ENCODE results near the gene CSNK1G2. TPM values are rescaled to one million over a fixed set of nuclear protein-coding genes. Genes with fewer than 3 reads are reported as not detected.
A peak's percentile ranks its signal among the peaks of the same experiment; 100 is the strongest.

Gene CSNK1G2
- total RNA-seq (2012; rRNA removed), result 55.3 and 64.9 TPM in 2 replicates

DNA sequence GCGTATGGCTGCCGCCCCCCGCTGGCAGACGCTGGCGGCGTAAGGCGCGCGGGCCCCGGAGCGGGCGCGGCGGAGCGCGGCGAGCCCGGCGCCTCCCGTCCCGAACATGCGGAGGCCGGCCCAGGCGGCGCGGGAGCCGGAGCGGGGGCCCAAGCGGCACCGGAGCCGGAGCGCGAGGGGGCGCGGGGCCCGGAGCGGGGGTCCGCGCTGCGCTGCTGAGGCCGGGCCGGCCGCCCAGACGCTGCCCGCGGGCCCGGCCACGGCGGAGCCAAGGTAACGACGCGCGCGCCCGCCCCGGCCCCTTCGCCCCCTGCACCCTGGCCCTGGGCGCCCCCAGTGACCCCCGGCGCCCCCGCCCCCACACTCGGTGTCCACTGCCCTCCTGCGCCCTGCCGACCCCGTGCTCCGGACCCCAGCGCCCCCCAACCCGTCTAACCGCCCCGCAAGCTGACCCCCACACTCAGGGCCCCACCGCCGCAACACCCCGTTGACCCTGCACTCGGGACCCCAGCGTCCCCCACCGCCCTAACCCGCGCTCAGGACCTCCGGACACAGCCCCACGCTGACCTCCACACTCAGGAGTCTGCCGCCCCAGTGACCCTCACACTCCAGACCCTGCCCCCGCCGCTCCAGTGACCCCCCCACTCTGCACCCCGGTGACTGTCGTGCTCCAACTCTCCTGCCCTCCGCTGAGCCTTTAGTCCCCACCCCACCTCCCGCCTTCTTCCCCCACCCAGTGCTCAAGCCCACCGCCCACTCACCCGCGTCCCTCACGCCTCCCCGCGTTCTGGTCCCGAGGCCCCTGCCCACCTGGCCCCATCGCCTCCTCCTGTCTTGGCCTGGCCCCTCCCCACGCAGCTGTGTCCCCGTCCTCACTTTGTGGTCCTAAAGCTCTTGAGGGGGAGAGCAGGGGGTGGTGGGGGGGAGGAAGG lies at the start of gene CSNK1G2:
Gene CSNK1G2, plus strand, starts transcription at position 27 of the 932 bp plus-strand sequence. CDS start 28,601 bp downstream, outside the sequence.
- Histone ChIP-seq H3K4me1 (ENCODE audit: control insufficient read depth, insufficient read depth, low read length) (peaks cover 32% of the 10 kb centered on the region), H3K4me2 (ENCODE audit: low read length) (peak within 1 kb of the TSS; percentile 100), H3K9ac (ENCODE audit: low read depth, low read length) (peak within 1 kb of the TSS; percentile 93), H3K27me3 (ENCODE audit: control insufficient read depth, insufficient read depth, low read length) (no peaks in the 10 kb centered on the region), H3K4me3 (ENCODE audit: low read length) (peak within 1 kb of the TSS; percentile 81), H3K36me3 (ENCODE audit: insufficient read depth, low read length) (no peaks in the 10 kb centered on the region), H3K9me3 (replicated peaks; ENCODE audit: low read length) (no peaks in the 10 kb centered on the region)

DNA sequence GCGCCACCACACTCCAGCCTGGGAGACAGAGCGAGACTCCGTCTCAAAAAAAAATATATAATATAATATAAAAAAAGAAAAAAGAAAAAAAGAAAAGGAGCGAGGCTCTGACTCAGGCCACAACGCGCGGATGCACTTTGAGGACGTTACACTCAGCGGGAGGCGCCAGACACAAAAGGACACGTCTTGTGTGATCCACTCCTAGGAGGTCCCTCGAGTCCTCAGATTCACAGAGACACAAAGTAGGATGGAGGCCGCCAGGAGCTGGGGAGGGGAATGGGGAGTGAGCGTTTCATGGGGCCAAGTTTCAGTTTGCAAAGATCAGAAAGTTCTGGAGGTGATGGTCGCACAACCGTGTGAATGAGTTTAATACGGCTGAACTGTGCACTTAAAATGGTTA lies 47.2 kb upstream of the CSNK1G2 start:
- Histone ChIP-seq H3K9ac (ENCODE audit: low read depth, low read length) (no peak overlapping the region), H3K27me3 (ENCODE audit: control insufficient read depth, insufficient read depth, low read length) (no peaks in the 10 kb centered on the region), H3K4me1 (ENCODE audit: control insufficient read depth, insufficient read depth, low read length) (peaks cover 10% of the 10 kb centered on the region), H3K4me2 (ENCODE audit: low read length) (no peak overlapping the region), H3K36me3 (ENCODE audit: insufficient read depth, low read length) (no peaks in the 10 kb centered on the region), H3K9me3 (replicated peaks; ENCODE audit: low read length) (no peaks in the 10 kb centered on the region), H3K4me3 (ENCODE audit: low read length) (no peak overlapping the region)

DNA sequence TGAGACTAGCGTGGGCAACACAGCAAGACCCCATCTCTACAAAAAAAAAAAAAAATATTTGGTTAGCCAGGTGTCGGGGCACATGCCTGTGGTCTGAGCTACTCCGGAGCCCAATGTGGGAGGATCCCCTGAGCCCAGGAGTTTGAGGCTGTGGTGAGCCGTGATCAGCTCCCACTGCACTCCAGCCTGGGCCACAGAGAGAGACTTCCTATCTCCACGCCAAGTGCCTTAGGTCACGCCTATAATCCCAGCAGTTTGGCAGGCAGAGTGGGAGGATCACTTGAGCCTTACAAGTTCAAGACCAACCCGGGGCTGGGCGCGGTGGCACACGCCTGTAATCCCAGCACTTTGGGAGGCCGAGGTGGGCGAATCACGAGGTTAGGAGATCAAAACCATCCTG lies 44.5 kb upstream of the CSNK1G2 start:
- H3K4me2 ChIP-seq (ENCODE audit: low read length), result no peak overlapping the region
- H3K36me3 ChIP-seq (ENCODE audit: insufficient read depth, low read length), result no peaks in the 10 kb centered on the region
- H3K4me3 ChIP-seq (ENCODE audit: low read length), result no peak overlapping the region
- H3K4me1 ChIP-seq (ENCODE audit: control insufficient read depth, insufficient read depth, low read length), result peaks cover 10% of the 10 kb centered on the region
- H3K9me3 ChIP-seq (replicated peaks; ENCODE audit: low read length), result no peaks in the 10 kb centered on the region
- H3K9ac ChIP-seq (ENCODE audit: low read depth, low read length), result no peak overlapping the region
- no peaks in the 10 kb centered on the region for H3K27me3 ChIP-seq (ENCODE audit: control insufficient read depth, insufficient read depth, low read length)

DNA sequence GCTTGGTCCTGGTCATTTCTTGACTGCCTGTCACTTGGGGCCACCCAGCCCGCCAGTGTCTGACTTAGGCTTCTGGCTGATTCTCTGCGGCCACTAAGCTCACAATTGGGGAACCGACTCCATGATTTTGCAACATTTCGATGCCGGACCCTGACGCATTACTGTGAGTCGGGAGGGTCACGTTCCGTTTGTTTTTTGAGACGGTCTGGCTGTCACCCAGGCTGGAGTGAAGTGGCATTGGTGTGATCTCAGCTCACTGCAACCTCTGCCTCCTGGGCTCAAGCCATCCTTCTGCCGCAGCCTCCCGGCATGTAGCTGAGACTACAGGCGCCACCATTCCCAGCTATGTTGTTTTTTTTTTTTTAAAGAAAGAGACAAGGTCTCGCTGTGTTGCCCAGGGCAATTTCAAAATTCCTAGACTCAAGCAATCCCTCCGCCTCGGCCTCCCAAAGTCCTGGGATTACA lies 39.0 kb upstream of the CSNK1G2 start:
- H3K9me3 ChIP-seq (replicated peaks; ENCODE audit: low read length), result no peaks in the 10 kb centered on the region
- H3K4me2 ChIP-seq (ENCODE audit: low read length), result no peak overlapping the region
- no peaks in the 10 kb centered on the region for H3K36me3 ChIP-seq (ENCODE audit: insufficient read depth, low read length)
- no peak overlapping the region for H3K4me3 ChIP-seq (ENCODE audit: low read length)
- H3K4me1 ChIP-seq (ENCODE audit: control insufficient read depth, insufficient read depth, low read length), result peaks cover 16% of the 10 kb centered on the region
- H3K9ac ChIP-seq (ENCODE audit: low read depth, low read length), result no peak overlapping the region
- no peaks in the 10 kb centered on the region for H3K27me3 ChIP-seq (ENCODE audit: control insufficient read depth, insufficient read depth, low read length)

DNA sequence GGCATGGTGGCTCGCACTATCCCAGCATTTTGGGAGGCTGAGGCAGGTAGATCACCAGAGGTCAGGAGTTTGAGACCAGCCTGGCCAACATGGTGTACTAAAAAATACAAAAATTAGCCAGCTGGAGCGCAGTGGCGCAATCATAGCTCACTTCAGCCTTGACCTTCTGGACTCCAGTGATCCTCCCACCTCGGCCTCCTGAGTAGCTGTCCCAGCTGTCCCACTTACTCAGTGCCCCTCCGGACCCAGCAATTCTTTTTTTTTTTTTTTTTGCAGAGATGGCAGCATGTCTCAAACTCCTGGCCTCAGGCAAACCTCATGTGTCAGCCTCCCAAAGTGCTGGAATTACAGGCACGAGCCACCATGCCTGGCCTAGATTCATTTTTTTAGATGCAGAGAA lies 38.0 kb upstream of the CSNK1G2 start:
- H3K4me3 ChIP-seq (ENCODE audit: low read length), result no peak overlapping the region
- no peaks in the 10 kb centered on the region for H3K36me3 ChIP-seq (ENCODE audit: insufficient read depth, low read length)
- H3K4me1 ChIP-seq (ENCODE audit: control insufficient read depth, insufficient read depth, low read length), result peaks cover 13% of the 10 kb centered on the region
- H3K9ac ChIP-seq (ENCODE audit: low read depth, low read length), result no peak overlapping the region
- H3K27me3 ChIP-seq (ENCODE audit: control insufficient read depth, insufficient read depth, low read length), result no peaks in the 10 kb centered on the region
- H3K4me2 ChIP-seq (ENCODE audit: low read length), result no peak overlapping the region
- H3K9me3 ChIP-seq (replicated peaks; ENCODE audit: low read length), result no peaks in the 10 kb centered on the region

DNA sequence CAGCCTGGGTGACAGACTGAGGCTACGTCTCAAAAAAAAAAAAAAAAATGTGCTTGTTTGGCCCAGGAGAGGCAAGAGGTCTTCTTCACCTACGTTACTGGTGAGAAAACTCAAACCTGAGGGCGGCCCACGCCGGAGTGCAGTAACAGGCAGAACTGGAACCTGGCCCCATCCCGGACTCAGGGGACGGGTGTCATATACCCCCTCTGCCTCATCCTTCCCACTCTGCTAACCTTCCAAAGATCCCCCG lies 36.2 kb upstream of the CSNK1G2 start:
- peak overlapping the region; percentile 62 for H3K4me3 ChIP-seq (ENCODE audit: low read length)

DNA sequence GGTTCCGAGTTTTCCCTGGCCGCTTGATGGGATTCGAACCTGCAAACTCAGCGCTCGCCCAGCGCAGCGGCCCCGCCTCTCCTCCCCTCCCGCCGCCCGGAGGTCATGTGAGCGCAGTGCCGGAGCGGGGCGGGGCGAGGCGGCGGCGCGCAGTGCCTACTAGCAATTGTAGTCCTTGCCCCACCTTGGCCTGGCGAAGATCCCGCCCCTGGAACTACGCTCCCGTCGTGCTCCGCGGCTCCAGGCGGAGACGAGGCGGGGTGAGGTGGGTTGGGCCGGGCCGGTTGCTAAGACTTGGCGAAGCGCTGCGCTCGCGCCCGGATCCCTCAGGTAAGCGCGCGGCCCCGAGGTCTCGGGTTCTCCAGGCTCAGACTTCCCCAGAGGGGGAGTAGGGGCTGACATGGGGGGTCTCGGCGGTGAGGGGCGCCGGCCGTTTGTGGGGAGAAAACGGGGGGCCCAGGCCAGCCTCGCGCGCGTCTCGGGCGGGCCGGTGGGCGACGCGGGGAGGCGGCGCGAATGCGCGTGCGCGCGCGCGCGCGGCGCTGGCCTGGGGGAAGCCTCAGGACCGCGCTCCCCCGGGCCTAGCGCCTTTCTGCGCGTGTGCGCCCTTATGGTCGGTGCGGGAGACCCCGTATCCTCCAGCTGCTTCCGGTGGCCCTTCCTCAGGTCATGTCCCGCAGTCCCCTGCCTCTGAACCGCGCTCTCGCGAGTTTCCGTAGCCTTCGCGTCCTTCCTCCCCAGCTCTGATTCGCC lies 35.7 kb upstream of the CSNK1G2 start, which contains the start of the genes ADAT3 and SCAMP4:
Gene ADAT3, plus strand, starts transcription at position 290 of the 753 bp plus-strand sequence. CDS start 6,649 bp downstream, outside the sequence.
Gene SCAMP4, plus strand, starts transcription at position 290 of the 753 bp plus-strand sequence. CDS start 9,621 bp downstream, outside the sequence.
- peak within 1 kb of the TSS; percentile 78 for H3K4me3 ChIP-seq (ENCODE audit: low read length)
- no peaks in the 10 kb centered on the region for H3K27me3 ChIP-seq (ENCODE audit: control insufficient read depth, insufficient read depth, low read length)
- peaks cover 25% of the 10 kb centered on the region for H3K4me1 ChIP-seq (ENCODE audit: control insufficient read depth, insufficient read depth, low read length)

More for the DNA sequence above, 36.2 kb upstream of the CSNK1G2 start:
- peak overlapping the region; percentile 86 for H3K9ac ChIP-seq (ENCODE audit: low read depth, low read length)
- no peaks in the 10 kb centered on the region for H3K27me3 ChIP-seq (ENCODE audit: control insufficient read depth, insufficient read depth, low read length)
- peaks cover 21% of the 10 kb centered on the region for H3K4me1 ChIP-seq (ENCODE audit: control insufficient read depth, insufficient read depth, low read length)
- no peaks in the 10 kb centered on the region for H3K9me3 ChIP-seq (replicated peaks; ENCODE audit: low read length)
- peaks cover 4% of the 10 kb centered on the region for H3K36me3 ChIP-seq (ENCODE audit: insufficient read depth, low read length)
- peak overlapping the region; percentile 76 for H3K4me2 ChIP-seq (ENCODE audit: low read length)

DNA sequence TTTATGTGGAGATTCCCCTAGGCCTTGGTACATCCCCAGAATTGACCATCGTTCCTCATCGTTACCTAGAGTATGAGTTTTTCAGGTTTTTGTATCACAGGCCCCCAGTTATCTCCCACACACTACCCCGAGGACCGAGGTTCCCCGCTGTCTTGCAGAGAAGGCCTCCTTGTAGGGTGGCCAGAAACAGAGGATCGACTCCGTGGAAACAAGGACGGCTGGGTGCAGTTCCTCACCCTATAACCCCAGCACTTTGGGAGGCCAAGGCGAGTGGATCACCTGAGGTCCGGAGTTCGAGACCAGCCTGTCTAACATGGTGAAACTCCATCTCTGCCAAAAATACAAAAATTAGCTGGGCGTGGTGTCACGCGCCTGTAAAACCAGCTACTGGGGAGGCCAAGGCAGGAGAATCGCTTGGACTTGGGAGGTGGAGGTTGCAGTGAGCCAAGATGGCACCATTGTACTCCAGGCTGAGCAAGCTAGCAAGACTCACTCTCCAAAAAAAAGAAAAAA lies 35.1 kb upstream of the CSNK1G2 start:
- peaks cover 25% of the 10 kb centered on the region for H3K4me1 ChIP-seq (ENCODE audit: control insufficient read depth, insufficient read depth, low read length)
- H3K36me3 ChIP-seq (ENCODE audit: insufficient read depth, low read length), result peaks cover 4% of the 10 kb centered on the region
- H3K9me3 ChIP-seq (replicated peaks; ENCODE audit: low read length), result no peaks in the 10 kb centered on the region
- H3K27me3 ChIP-seq (ENCODE audit: control insufficient read depth, insufficient read depth, low read length), result no peaks in the 10 kb centered on the region
- H3K9ac ChIP-seq (ENCODE audit: low read depth, low read length), result peak overlapping the region; percentile 86
- H3K4me2 ChIP-seq (ENCODE audit: low read length), result peak overlapping the region; percentile 98
- H3K4me3 ChIP-seq (ENCODE audit: low read length), result peak overlapping the region; percentile 78

More for the DNA sequence above, 35.7 kb upstream of the CSNK1G2 start, which contains the start of the genes ADAT3 and SCAMP4:
- Histone ChIP-seq H3K9ac (ENCODE audit: low read depth, low read length) (peak within 1 kb of the TSS; percentile 86), H3K9me3 (replicated peaks; ENCODE audit: low read length) (no peaks in the 10 kb centered on the region), H3K36me3 (ENCODE audit: insufficient read depth, low read length) (peaks cover 4% of the 10 kb centered on the region), H3K4me2 (ENCODE audit: low read length) (peak within 1 kb of the TSS; percentile 98)

DNA sequence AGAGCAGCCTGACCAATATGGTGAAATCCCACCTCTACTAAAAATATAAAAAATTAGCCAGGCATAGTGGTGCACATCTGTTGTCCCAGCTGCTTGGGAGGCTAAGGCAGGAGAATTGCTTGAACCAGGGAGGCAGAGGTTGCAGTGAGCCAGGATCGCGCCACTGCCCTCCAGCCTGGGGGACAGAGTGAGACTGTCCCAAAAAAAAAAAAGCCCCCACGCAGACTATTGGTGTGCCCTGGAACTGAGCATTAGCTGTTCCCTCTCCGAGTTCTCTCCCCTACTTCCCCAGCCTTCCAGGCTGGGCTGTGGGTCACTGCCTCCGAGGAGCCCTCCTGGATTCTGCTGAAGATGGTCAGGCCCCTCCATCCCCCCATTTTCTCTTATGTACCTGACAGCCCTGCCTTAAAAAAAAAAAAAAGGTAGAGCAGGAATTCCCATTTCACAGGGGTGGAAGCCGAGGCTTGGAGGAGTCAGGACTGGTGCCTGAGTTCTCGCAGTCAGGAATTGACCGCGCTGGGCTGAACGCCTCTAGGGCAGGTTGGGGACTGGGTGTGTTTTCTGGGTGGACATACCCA lies 33.9 kb upstream of the CSNK1G2 start:
- no peak overlapping the region for H3K4me3 ChIP-seq (ENCODE audit: low read length)
- H3K9me3 ChIP-seq (replicated peaks; ENCODE audit: low read length), result no peaks in the 10 kb centered on the region
- no peaks in the 10 kb centered on the region for H3K27me3 ChIP-seq (ENCODE audit: control insufficient read depth, insufficient read depth, low read length)
- H3K9ac ChIP-seq (ENCODE audit: low read depth, low read length), result peak overlapping the region; percentile 52
- H3K4me2 ChIP-seq (ENCODE audit: low read length), result peak overlapping the region; percentile 76
- peaks cover 4% of the 10 kb centered on the region for H3K36me3 ChIP-seq (ENCODE audit: insufficient read depth, low read length)
- H3K4me1 ChIP-seq (ENCODE audit: control insufficient read depth, insufficient read depth, low read length), result peaks cover 25% of the 10 kb centered on the region

DNA sequence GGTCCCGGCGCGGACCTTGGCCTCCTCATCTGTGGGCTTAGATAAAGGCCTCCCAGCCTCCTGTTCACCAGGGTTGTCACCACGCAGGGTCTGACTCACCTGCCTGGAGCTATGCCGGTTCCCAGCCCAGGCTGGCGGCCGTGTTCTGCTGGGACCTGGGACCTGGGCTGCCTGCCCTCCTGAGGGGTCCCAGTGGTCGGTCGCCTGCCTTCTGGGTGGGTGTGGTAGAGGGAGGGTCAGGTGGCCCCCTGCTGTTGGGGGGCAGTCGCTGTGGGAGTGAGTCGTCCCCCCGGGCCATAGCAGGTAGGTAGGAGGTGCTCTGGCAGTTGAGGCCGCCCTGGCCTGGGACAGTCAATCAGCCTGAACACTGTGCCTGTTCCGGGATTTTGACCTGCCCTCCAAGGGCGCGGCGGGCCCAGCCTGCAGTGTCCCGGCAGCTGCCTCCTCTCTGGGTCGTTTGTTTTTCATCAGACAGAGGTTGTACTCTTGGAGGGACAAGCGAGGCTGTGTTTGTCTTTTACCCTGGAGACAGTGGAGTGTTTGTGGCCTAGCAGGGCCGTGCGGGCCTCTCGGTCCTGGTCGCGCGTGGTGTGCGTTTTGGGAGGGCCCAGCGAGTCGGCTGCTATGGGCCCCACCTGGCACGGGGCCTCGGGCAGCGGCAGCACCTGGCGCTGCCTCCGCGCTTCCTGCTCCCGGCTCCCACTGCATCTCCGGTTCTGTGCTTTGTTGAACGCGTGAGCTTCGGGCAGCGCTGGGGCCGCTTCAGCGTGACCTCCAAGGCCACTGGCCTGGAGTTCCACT lies 33.2 kb upstream of the CSNK1G2 start:
- H3K27me3 ChIP-seq (ENCODE audit: control insufficient read depth, insufficient read depth, low read length), result no peaks in the 10 kb centered on the region
- H3K9me3 ChIP-seq (replicated peaks; ENCODE audit: low read length), result no peaks in the 10 kb centered on the region
- peak overlapping the region; percentile 34 for H3K4me3 ChIP-seq (ENCODE audit: low read length)
- peak overlapping the region; percentile 76 for H3K4me2 ChIP-seq (ENCODE audit: low read length)
- H3K9ac ChIP-seq (ENCODE audit: low read depth, low read length), result peak overlapping the region; percentile 52
- peaks cover 25% of the 10 kb centered on the region for H3K4me1 ChIP-seq (ENCODE audit: control insufficient read depth, insufficient read depth, low read length)
- H3K36me3 ChIP-seq (ENCODE audit: insufficient read depth, low read length), result peaks cover 4% of the 10 kb centered on the region

All from skeletal muscle satellite cell (primary cell).